Activated naive CD8-positive, alpha-beta T cell (primary cell): ENCODE results near the gene ADGRG7.
"Not testable (repeated sequence)": the region's sequence is repeated elsewhere in the genome, so short reads cannot be mapped to it uniquely, and the experiment has no call there.

Experiments
- H3K27ac Mint-ChIP-seq: one replicate; pipeline ENCODE4 v1.8.0; 2021; ENCODE audit warnings: mixed read lengths
- H3K27me3 Mint-ChIP-seq: one replicate; pipeline ENCODE4 v1.8.0; 2021; ENCODE audit warnings: mixed read lengths
- H3K36me3 Mint-ChIP-seq: one replicate; pipeline ENCODE4 v1.8.0; 2021; ENCODE audit warnings: mixed read lengths
- H3K4me1 Mint-ChIP-seq: one replicate; pipeline ENCODE4 v1.8.0; 2021; ENCODE audit warnings: low read depth, mixed read lengths
- H3K4me3 Mint-ChIP-seq: one replicate; pipeline ENCODE4 v1.8.0; 2021; ENCODE audit warnings: mild to moderate bottlenecking, mixed read lengths
- H3K9me3 Mint-ChIP-seq: one replicate; pipeline ENCODE4 v1.8.0; 2021; ENCODE audit warnings: low read depth, mixed read lengths

ADGRG7 gene

GRCh38 chr3:100609305-100609704 is at the start of gene ADGRG7:
Gene ADGRG7, plus strand, starts transcription at chr3:100609601. Its CDS starts 256 bp downstream, at chr3:100609857.
- no peaks in the 10 kb centered on the region for H3K36me3 Mint-ChIP-seq
- peaks cover 7% of the 10 kb centered on the region for H3K4me1 Mint-ChIP-seq
- H3K27me3 Mint-ChIP-seq: peaks cover 22% of the 10 kb centered on the region
- no peak within 1 kb of the TSS for H3K4me3 Mint-ChIP-seq
- H3K27ac Mint-ChIP-seq: no peak within 1 kb of the TSS
- H3K9me3 Mint-ChIP-seq: no peaks in the 10 kb centered on the region

- no peak overlapping the region for H3K27ac Mint-ChIP-seq
- peaks cover 4% of the 10 kb centered on the region for H3K27me3 Mint-ChIP-seq
- no peaks in the 10 kb centered on the region for H3K36me3 Mint-ChIP-seq
- H3K9me3 Mint-ChIP-seq: no peaks in the 10 kb centered on the region
- H3K4me3 Mint-ChIP-seq: no peak overlapping the region
- no peaks in the 10 kb centered on the region for H3K4me1 Mint-ChIP-seq
Measured at GRCh38 chr3:100560426-100560825, 49.0 kb upstream of the ADGRG7 start.

- no peak overlapping the region for H3K4me3 Mint-ChIP-seq
- no peak overlapping the region for H3K27ac Mint-ChIP-seq
- H3K27me3 Mint-ChIP-seq: peaks cover 4% of the 10 kb centered on the region
- no peaks in the 10 kb centered on the region for H3K9me3 Mint-ChIP-seq
- H3K4me1 Mint-ChIP-seq: no peaks in the 10 kb centered on the region
- no peaks in the 10 kb centered on the region for H3K36me3 Mint-ChIP-seq
Measured at GRCh38 chr3:100561459-100562158, 47.8 kb upstream of the ADGRG7 start.

GRCh38 chr3:100562224-100562857 is 47.1 kb upstream of the ADGRG7 start:
- Mint-ChIP-seq H3K4me3 (no peak overlapping the region), H3K27ac (no peak overlapping the region), H3K4me1 (no peaks in the 10 kb centered on the region), H3K9me3 (no peaks in the 10 kb centered on the region), H3K36me3 (no peaks in the 10 kb centered on the region), H3K27me3 (peaks cover 4% of the 10 kb centered on the region)

GRCh38 chr3:100563228-100563627 is 46.2 kb upstream of the ADGRG7 start:
- Mint-ChIP-seq H3K4me3 (no peak overlapping the region), H3K9me3 (no peaks in the 10 kb centered on the region), H3K4me1 (no peaks in the 10 kb centered on the region), H3K27me3 (no peaks in the 10 kb centered on the region), H3K36me3 (no peaks in the 10 kb centered on the region), H3K27ac (no peak overlapping the region)

GRCh38 chr3:100563652-100564211 is 45.7 kb upstream of the ADGRG7 start:
- H3K4me3 Mint-ChIP-seq: no peak overlapping the region
- H3K36me3 Mint-ChIP-seq: no peaks in the 10 kb centered on the region
- no peaks in the 10 kb centered on the region for H3K4me1 Mint-ChIP-seq
- no peaks in the 10 kb centered on the region for H3K27me3 Mint-ChIP-seq
- H3K27ac Mint-ChIP-seq: no peak overlapping the region
- H3K9me3 Mint-ChIP-seq: no peaks in the 10 kb centered on the region

GRCh38 chr3:100570811-100571210 is 38.6 kb upstream of the ADGRG7 start:
- H3K4me1 Mint-ChIP-seq: no peaks in the 10 kb centered on the region
- no peak overlapping the region for H3K4me3 Mint-ChIP-seq
- H3K9me3 Mint-ChIP-seq: no peaks in the 10 kb centered on the region
- H3K27me3 Mint-ChIP-seq: no peaks in the 10 kb centered on the region
- no peaks in the 10 kb centered on the region for H3K36me3 Mint-ChIP-seq
- no peak overlapping the region for H3K27ac Mint-ChIP-seq

- no peak overlapping the region for H3K27ac Mint-ChIP-seq
- no peaks in the 10 kb centered on the region for H3K9me3 Mint-ChIP-seq
- no peaks in the 10 kb centered on the region for H3K4me1 Mint-ChIP-seq
- H3K4me3 Mint-ChIP-seq: no peak overlapping the region
- no peaks in the 10 kb centered on the region for H3K27me3 Mint-ChIP-seq
- H3K36me3 Mint-ChIP-seq: no peaks in the 10 kb centered on the region
Measured at GRCh38 chr3:100574536-100574935, 34.9 kb upstream of the ADGRG7 start.

GRCh38 chr3:100575704-100576103 is 33.7 kb upstream of the ADGRG7 start:
- no peaks in the 10 kb centered on the region for H3K4me1 Mint-ChIP-seq
- H3K27me3 Mint-ChIP-seq: no peaks in the 10 kb centered on the region
- H3K4me3 Mint-ChIP-seq: no peak overlapping the region
- no peak overlapping the region for H3K27ac Mint-ChIP-seq
- H3K36me3 Mint-ChIP-seq: no peaks in the 10 kb centered on the region
- H3K9me3 Mint-ChIP-seq: no peaks in the 10 kb centered on the region

GRCh38 chr3:100577382-100578008 is 31.9 kb upstream of the ADGRG7 start:
- Mint-ChIP-seq H3K4me1 (no peaks in the 10 kb centered on the region), H3K27ac (no peak overlapping the region), H3K27me3 (no peaks in the 10 kb centered on the region), H3K36me3 (no peaks in the 10 kb centered on the region), H3K4me3 (no peak overlapping the region), H3K9me3 (no peaks in the 10 kb centered on the region)

GRCh38 chr3:100578646-100579045 is 30.8 kb upstream of the ADGRG7 start:
- H3K4me3 Mint-ChIP-seq: no peak overlapping the region
- H3K27me3 Mint-ChIP-seq: no peaks in the 10 kb centered on the region
- no peak overlapping the region for H3K27ac Mint-ChIP-seq
- H3K9me3 Mint-ChIP-seq: no peaks in the 10 kb centered on the region
- no peaks in the 10 kb centered on the region for H3K4me1 Mint-ChIP-seq
- H3K36me3 Mint-ChIP-seq: no peaks in the 10 kb centered on the region

- Mint-ChIP-seq H3K36me3 (no peaks in the 10 kb centered on the region), H3K4me3 (no peak overlapping the region), H3K9me3 (no peaks in the 10 kb centered on the region), H3K27me3 (no peaks in the 10 kb centered on the region), H3K27ac (no peak overlapping the region), H3K4me1 (no peaks in the 10 kb centered on the region)
Measured at GRCh38 chr3:100580147-100580546, 29.3 kb upstream of the ADGRG7 start.

GRCh38 chr3:100581650-100582049 is 27.8 kb upstream of the ADGRG7 start:
- no peak overlapping the region for H3K27ac Mint-ChIP-seq

GRCh38 chr3:100582157-100582556 is 27.2 kb upstream of the ADGRG7 start:
- H3K27ac Mint-ChIP-seq, H3K4me3 Mint-ChIP-seq, H3K27me3 Mint-ChIP-seq, H3K4me1 Mint-ChIP-seq, H3K9me3 Mint-ChIP-seq, H3K36me3 Mint-ChIP-seq: not testable (repeated sequence)

More at GRCh38 chr3:100581650-100582049, 27.8 kb upstream of the ADGRG7 start:
- no peaks in the 10 kb centered on the region for H3K36me3 Mint-ChIP-seq
- no peaks in the 10 kb centered on the region for H3K9me3 Mint-ChIP-seq
- H3K4me3 Mint-ChIP-seq: no peak overlapping the region
- no peaks in the 10 kb centered on the region for H3K27me3 Mint-ChIP-seq
- H3K4me1 Mint-ChIP-seq: no peaks in the 10 kb centered on the region

GRCh38 chr3:100584101-100584660 is 25.2 kb upstream of the ADGRG7 start:
- no peaks in the 10 kb centered on the region for H3K4me1 Mint-ChIP-seq
- H3K27me3 Mint-ChIP-seq: no peaks in the 10 kb centered on the region
- no peaks in the 10 kb centered on the region for H3K36me3 Mint-ChIP-seq
- H3K4me3 Mint-ChIP-seq: no peak overlapping the region
- H3K9me3 Mint-ChIP-seq: no peaks in the 10 kb centered on the region
- H3K27ac Mint-ChIP-seq: no peak overlapping the region
